HUES48 (cell line): ENCODE results near the gene SLC31A2.
A peak's percentile ranks its signal among the peaks of the same experiment; 100 is the strongest.
"Not testable (repeated sequence)": the region's sequence is repeated elsewhere in the genome, so short reads cannot be mapped to it uniquely, and the experiment has no call there.

Source experiments
- H3K27ac ChIP-seq: one replicate; pipeline ENCODE4 v1.7.0; 2013; ENCODE audit warnings: low read depth, low read length, inconsistent platforms
- H3K27me3 ChIP-seq: 2 replicates; pipeline ENCODE4 v1.6.1; 2013; ENCODE audit warnings: mild to moderate bottlenecking, low read length; ENCODE audit not compliant: control insufficient read depth, insufficient read depth
- H3K36me3 ChIP-seq: 2 replicates; pipeline ENCODE4 v1.6.1; 2013; ENCODE audit warnings: low read length; ENCODE audit not compliant: control insufficient read depth, insufficient read depth
- H3K4me1 ChIP-seq: 2 replicates; pipeline ENCODE4 v1.6.1; 2013; ENCODE audit warnings: mild to moderate bottlenecking, low read length; ENCODE audit not compliant: control insufficient read depth, insufficient read depth
- H3K4me3 ChIP-seq: 2 replicates; pipeline ENCODE4 v1.5.1; 2013; ENCODE audit warnings: mild to moderate bottlenecking, low read depth, low read length
- H3K9ac ChIP-seq: 2 replicates; pipeline ENCODE4 v1.6.1; 2013; ENCODE audit warnings: mild to moderate bottlenecking, low read depth, low read length, moderate library complexity
- H3K9me3 ChIP-seq: 2 replicates; pipeline ENCODE4 v1.6.1; 2013; ENCODE audit warnings: low read length; ENCODE audit not compliant: control insufficient read depth, insufficient read depth

The SLC31A2 gene

DNA sequence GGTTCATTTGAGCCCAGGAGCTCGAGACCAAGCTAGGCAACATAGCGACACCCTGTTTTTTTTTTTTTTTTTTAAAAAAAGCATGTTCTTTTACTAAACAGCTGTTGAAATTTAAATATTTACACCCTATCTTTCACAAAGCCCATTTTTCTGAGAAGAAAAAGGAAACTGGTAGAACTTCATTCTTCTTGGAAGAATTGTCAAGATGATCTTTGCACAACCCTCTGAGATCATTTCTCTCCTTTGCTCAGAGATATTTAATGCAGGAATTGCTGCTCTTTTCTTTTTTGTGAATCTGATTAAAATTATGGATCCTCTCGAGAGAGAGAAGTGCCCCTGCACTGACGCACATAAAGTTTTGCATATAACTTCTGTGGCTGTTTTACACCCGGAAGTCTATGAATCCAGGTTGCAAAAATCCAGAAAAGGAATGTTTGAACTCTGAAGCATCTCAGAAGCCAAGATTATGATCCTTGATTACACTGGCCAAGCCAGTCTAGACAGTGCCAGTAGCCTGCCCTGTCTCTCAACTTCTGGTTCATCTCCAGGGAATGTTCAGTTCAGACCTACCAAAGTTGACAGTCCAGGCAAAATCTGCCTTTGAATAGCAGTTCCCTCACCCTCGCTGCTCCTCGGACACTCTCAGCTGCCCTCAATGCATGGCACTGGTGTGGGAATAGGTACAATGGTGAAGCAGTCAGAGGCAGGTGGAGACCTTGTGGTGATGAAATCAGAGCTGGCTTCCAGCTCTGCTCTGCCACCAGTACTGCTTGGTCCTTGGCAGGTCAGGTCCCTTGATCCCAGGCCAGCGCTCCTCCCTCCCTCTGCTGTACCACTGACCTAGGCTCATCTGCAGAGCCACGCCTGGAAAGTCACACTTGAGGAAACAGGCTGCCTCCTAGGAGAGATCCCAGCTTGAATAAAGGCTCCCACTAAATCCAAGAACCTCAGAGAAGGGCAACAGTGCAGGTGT is 13.3 kb upstream of the SLC31A2 start:
- Histone ChIP-seq H3K4me3 (no peak overlapping the region), H3K9me3 (0 out of 2 replicates have a peak, but pooled peaks cover 3% of the 10 kb centered on the region), H3K36me3 (no peaks in the 10 kb centered on the region), H3K27ac (no peak overlapping the region), H3K4me1 (no peaks in the 10 kb centered on the region), H3K9ac (no peak overlapping the region), H3K27me3 (no peaks in the 10 kb centered on the region)

DNA sequence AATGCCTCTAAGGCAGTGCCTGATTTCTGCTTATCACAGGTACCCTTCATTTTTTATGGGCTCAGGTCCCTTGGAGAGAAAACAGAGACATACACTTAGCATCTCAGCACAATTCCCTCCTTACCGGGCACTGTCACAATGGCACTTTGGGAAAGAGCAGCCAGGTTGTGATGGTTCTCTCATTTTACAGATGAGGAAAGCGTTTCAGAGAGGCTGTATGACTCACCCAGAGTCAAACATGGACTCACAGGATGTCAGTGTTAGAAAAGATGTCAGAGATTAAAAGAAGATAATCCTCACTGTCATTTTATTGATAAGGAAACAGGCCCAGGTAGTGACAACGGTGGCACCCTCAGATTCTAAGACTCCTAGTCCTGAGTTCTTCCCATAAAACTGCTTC is 12.0 kb upstream of the SLC31A2 start:
- Histone ChIP-seq H3K4me3 (no peak overlapping the region), H3K4me1 (no peaks in the 10 kb centered on the region), H3K9me3 (0 out of 2 replicates have a peak, but pooled peaks cover 3% of the 10 kb centered on the region), H3K27me3 (no peaks in the 10 kb centered on the region), H3K9ac (no peak overlapping the region), H3K27ac (no peak overlapping the region), H3K36me3 (no peaks in the 10 kb centered on the region)

DNA sequence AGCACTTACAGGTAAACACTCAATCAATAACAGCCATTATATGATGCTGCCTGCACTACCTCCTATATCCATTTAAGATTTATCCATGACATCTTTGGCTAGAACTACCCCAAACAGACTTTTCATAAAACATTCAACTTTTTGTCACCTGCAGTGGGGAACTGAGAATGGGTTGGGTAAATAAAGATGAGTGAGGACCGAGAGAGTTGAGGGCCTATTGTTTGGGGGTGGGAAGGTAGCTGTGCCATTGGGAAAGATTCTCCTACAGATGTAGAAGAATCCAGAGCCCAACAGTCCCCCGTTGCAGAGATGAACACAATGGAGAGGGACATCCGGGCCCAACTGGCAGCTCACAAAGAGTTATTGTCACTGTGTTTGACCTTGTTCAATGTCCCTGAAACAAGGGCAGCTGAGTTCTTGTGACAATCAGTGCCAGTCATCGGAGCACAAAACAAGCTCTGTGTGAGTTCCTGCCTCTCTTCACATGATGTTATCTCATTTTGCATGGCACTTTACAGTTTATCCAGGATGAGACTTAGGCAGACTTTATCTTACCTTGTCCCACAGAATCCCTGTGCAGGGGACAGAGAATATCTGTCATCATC is 11.5 kb upstream of the SLC31A2 start:
- Histone ChIP-seq H3K27ac (no peak overlapping the region), H3K9ac (no peak overlapping the region), H3K9me3 (0 out of 2 replicates have a peak, but pooled peaks cover 3% of the 10 kb centered on the region), H3K36me3 (no peaks in the 10 kb centered on the region), H3K4me1 (no peaks in the 10 kb centered on the region), H3K4me3 (no peak overlapping the region), H3K27me3 (no peaks in the 10 kb centered on the region)

DNA sequence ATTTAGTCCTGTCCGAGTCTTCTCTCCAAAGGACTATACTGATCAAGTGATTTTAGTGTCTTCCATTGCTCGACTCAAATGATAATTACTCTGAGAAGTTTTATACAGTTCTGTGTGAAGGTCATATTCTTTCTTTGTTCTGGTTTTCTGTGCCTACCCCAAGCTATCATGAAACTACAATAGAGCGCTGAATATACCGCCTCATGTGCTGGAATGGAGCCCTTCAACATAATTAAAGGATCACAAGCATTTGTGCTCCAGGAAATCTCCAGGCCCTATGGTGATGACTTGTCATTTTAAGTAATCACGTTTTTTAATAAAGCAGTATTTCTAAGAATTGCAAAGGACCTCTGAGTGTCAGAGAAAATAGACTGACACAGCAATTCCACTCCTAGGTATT is 10.9 kb upstream of the SLC31A2 start:
- no peaks in the 10 kb centered on the region for H3K36me3 ChIP-seq
- H3K27ac ChIP-seq = no peak overlapping the region
- H3K4me1 ChIP-seq = no peaks in the 10 kb centered on the region
- no peak overlapping the region for H3K4me3 ChIP-seq
- no peak overlapping the region for H3K9ac ChIP-seq
- 0 out of 2 replicates have a peak, but pooled peaks cover 3% of the 10 kb centered on the region for H3K9me3 ChIP-seq
- no peaks in the 10 kb centered on the region for H3K27me3 ChIP-seq

DNA sequence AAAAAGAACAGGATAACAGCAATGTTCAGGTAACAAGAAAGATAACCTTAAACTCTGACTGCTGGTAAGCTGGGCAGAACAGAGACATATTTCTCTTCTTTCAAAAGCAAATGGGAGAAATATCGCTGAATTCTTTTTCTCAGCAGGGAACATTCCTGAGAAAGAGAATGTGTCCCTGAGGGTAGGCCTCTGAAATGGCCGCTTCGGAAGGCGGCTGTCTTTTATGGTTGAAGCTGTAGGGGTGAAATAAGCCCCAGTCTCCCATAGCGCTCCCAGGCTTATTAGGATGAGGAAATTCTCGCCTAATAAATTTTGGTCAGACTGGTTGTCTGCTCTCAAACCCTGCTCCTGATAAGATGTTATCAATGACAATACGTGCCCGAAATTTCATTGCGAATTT is 9.9 kb upstream of the SLC31A2 start:
- not testable (repeated sequence) for H3K27me3 ChIP-seq, H3K9me3 ChIP-seq, H3K27ac ChIP-seq

DNA sequence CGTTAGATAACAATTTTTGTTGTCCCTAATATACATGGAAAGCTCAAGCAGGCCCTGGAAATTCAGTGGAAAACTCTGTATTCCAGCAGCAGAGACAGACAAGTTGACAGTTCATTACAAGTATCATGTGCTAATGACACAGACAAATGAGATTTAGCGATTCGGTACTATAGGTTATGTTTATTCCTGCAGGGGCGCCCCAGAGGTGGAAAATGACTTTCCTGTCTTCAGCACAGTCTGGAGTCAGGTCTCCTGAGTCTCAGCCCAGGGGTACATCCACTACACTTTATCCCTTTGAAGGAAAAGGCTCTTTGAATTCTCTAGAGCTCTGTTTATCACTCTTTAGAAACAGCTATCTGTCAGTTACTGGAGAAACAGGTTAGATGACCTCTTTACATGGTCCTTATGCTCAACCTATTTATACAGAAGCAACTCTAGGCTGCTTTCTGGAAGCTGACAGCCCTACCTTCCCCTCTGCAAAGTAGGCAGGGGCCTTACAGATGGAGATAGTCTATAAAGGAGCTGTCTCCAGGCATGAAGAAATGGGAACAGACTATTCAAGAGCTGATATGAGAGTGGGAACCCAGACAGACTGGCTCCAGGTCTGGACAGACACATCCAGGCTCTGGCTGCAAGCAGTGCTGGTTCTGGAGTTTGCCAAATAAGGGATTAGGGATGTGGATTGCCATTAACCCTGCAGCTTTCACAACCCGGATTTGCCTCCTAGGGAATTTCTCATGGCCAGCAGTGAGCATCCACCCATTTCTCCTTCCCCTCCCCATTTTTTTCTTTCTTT is 7.2 kb upstream of the SLC31A2 start:
- Histone ChIP-seq H3K36me3 (no peaks in the 10 kb centered on the region), H3K4me1 (no peaks in the 10 kb centered on the region), H3K9ac (no peak overlapping the region), H3K27me3 (no peaks in the 10 kb centered on the region), H3K4me3 (no peak overlapping the region), H3K9me3 (0 out of 2 replicates have a peak, but pooled peaks cover 3% of the 10 kb centered on the region), H3K27ac (no peak overlapping the region)

More for the DNA sequence above, 9.9 kb upstream of the SLC31A2 start:
- not testable (repeated sequence) for H3K36me3 ChIP-seq, H3K4me3 ChIP-seq, H3K4me1 ChIP-seq, H3K9ac ChIP-seq

DNA sequence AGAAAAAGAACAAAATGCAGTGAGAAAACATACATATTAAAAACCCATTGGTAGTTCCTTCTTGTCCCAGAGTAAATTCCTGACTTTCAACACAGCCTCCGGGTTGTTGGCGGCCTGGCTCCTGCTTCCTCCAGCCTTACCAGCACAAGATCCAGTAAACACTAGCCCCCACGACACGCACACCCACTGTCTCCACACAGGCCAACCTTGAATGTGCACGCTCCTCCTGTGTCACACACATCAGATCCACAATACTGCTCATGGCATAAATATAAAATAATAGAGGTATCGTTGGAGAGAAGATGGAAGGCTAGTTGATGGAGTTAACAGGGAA is 2.5 kb upstream of the SLC31A2 start:
- no peaks in the 10 kb centered on the region for H3K4me1 ChIP-seq
- no peak overlapping the region for H3K27ac ChIP-seq
- H3K9me3 ChIP-seq = no peaks in the 10 kb centered on the region
- H3K9ac ChIP-seq = no peak overlapping the region
- H3K36me3 ChIP-seq = no peaks in the 10 kb centered on the region
- no peak overlapping the region for H3K4me3 ChIP-seq
- peaks cover 15% of the 10 kb centered on the region for H3K27me3 ChIP-seq

DNA sequence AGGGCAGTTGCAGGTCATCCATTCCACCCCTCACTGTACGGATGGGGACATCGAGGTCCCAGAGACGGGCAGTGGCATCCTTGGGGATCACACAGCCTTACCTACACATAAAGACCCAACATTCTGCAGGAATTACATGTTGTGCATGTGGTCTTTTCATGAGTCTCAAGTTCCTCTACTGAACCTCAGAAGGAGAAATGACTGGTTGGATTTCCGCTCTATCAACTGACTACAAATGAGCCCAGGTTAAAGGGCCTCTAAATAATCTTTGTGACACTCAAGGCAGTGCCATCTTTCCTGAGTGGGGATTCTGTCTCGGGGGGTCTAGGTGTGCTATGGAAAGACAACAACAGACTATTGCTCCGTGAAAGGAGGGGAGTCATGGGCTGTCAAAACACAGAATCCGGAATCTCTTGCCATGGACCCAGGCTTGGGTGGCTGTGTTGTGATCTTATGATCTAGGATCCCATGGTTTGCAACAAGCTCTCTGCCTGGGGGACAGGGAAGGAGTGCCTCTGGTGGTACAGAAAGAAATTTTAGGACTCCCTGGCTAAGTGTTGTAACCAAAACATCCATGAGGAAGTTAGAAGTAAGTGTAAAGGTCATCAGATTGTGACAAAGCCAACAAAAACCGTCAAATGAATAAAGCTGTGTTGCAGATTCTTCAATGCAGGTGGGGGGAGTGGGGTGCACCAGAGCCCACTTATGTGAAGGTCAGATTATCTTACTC is 1.9 kb upstream of the SLC31A2 start:
- peaks cover 15% of the 10 kb centered on the region for H3K27me3 ChIP-seq
- no peaks in the 10 kb centered on the region for H3K36me3 ChIP-seq
- no peaks in the 10 kb centered on the region for H3K4me1 ChIP-seq
- H3K4me3 ChIP-seq = no peak overlapping the region
- no peak overlapping the region for H3K9ac ChIP-seq
- H3K9me3 ChIP-seq = no peaks in the 10 kb centered on the region
- H3K27ac ChIP-seq = no peak overlapping the region

DNA sequence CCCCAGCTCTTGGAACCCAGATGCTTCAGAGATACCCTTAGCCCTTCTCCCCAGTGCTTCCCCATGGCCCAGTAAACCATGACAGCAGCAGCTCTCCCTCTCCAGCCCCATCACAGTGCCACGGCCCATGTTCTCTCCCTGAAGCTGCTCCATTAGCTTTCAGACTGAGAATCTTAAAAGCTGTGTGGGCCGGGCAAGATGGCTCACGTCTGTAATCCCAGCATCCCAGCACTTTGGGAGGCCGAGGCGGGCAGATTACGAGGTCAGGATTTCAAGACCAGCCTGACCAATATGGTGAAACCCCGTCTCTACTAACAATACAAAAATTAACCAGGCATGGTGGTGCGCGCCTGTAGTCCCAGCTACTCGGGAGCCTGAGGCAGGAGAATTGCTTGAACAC is 1.2 kb upstream of the SLC31A2 start:
- H3K4me3 ChIP-seq, H3K4me1 ChIP-seq, H3K9ac ChIP-seq, H3K9me3 ChIP-seq, H3K36me3 ChIP-seq, H3K27ac ChIP-seq: not testable (repeated sequence)
- H3K27me3 ChIP-seq = peaks cover 15% of the 10 kb centered on the region

DNA sequence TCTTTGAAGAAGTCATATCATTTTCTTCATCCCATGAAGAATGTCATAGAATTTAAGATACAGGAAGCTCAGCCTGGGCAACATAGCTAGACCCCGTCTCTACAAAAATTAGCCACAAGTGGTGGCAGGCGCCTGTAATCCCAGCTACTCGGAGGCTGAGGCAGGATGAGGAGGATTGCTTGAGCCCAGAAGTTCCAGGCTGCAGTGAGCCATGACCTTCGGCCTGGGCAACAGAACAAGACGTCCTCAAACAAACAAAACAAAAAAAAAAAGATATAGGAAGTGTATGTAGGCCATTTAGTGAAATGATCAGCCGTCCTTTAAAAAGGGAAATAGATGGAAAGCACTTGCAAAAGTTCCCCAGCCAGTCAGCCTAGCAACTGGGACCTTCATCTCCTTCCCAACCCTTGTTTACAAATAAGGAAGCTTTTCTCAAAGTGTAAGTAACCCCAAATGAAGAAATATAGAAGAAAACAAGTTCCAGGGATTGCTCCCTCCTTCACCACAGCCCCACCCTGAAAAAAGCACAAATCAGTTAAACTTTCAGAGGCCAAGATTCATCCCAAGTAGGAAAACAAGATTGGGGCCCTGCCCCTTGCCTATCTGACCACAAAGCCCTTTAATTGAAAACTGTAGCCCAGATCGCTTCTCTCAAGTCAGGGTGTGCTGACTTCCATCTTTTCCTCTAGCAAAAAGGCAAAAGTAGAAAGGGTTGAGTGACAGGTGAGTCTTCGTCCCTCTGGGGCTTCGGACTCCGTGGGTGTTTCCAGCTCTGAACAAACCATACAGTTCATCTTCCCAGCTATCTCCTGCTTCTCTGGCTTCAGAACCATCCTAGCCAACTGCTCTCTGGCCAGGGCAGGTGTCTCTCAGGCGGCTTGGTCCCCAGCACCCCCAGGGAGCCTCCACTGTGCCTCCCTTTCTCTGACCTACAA is 1.2 kb downstream of the SLC31A2 start:
- no peaks in the 10 kb centered on the region for H3K36me3 ChIP-seq
- H3K27ac ChIP-seq = no peak overlapping the region
- no peak overlapping the region for H3K9ac ChIP-seq
- H3K27me3 ChIP-seq = peaks cover 15% of the 10 kb centered on the region
- H3K4me3 ChIP-seq = peak overlapping the region; percentile 86
- no peaks in the 10 kb centered on the region for H3K4me1 ChIP-seq
- no peaks in the 10 kb centered on the region for H3K9me3 ChIP-seq
